HG03139 (cell line): ENCODE measurements around the gene ZNF862.
"Not testable (repeated sequence)": the region's sequence is repeated elsewhere in the genome, so short reads cannot be mapped to it uniquely, and the experiment has no call there.

Experiments
- ATAC-seq: cut with Tn5 transposase; IDR thresholded peaks from one replicate; pipeline ENCODE4 v1.9.1; 2021; ENCODE audit not compliant: unreplicated experiment

The ZNF862 gene

GRCh38 chr7:149824301-149824741 lies 13.9 kb upstream of the ZNF862 start:
- ATAC-seq, result no peak

GRCh38 chr7:149824748-149825566 lies 13.2 kb upstream of the ZNF862 start:
- no peak for ATAC-seq

GRCh38 chr7:149825567-149826343 lies 12.4 kb upstream of the ZNF862 start:
- no peak for ATAC-seq

- no peak for ATAC-seq
These were observed 11.7 kb upstream of the ZNF862 start for GRCh38 chr7:149826344-149827088.

- ATAC-seq, result no peak
These were observed 10.8 kb upstream of the ZNF862 start for GRCh38 chr7:149827089-149827981.

GRCh38 chr7:149828357-149829309 lies 9.5 kb upstream of the ZNF862 start:
- no peak for ATAC-seq

GRCh38 chr7:149830527-149830926 lies 7.6 kb upstream of the ZNF862 start:
- not testable (repeated sequence) for ATAC-seq

GRCh38 chr7:149830997-149831740 lies 7.0 kb upstream of the ZNF862 start:
- no peak for ATAC-seq

GRCh38 chr7:149831741-149832219 lies 6.4 kb upstream of the ZNF862 start:
- no peak for ATAC-seq

GRCh38 chr7:149832332-149833041 lies 5.7 kb upstream of the ZNF862 start:
- ATAC-seq, result no peak

GRCh38 chr7:149833495-149834130 lies 4.6 kb upstream of the ZNF862 start:
- ATAC-seq, result no peak

- ATAC-seq, result no peak
These were observed 3.6 kb upstream of the ZNF862 start for GRCh38 chr7:149834601-149835000.

- ATAC-seq, result no peak
These were observed 1.7 kb upstream of the ZNF862 start for GRCh38 chr7:149836434-149836833.

GRCh38 chr7:149837564-149838223 lies 481 bp upstream of the ZNF862 start:
- no peak for ATAC-seq

- no peak for ATAC-seq
These were observed 825 bp downstream of the ZNF862 start for GRCh38 chr7:149838992-149839408.

- no peak for ATAC-seq
These were observed 1.8 kb downstream of the ZNF862 start for GRCh38 chr7:149839933-149840332.

GRCh38 chr7:149843566-149843965 lies 5.4 kb downstream of the ZNF862 start:
- ATAC-seq, result no peak
